ENCODE measurements around the gene FRMD4B.

- TF ChIP-seq CTCF (conservative IDR thresholded peaks at IDR 0.05 in 1 of 2, IDR thresholded peaks at IDR 0.05 in 1 of 2; ENCODE audit: extremely low read depth in 1 of 2, insufficient read depth in 1 of 2, low read depth in 1 of 2, low read length in 2 of 2) (no peak), EZH2 (IDR thresholded peaks at IDR 0.05; ENCODE audit: borderline replicate concordance, low read length) (no peak)
Observed at GRCh38 chr3:69290006-69290405, 95.9 kb downstream of the FRMD4B start.
